Liver (tissue), 3 donors: ENCODE measurements around the gene MRPL10.

Experiments
- CTCF ChIP-seq: fragments of 150-350 bp; IDR thresholded peaks from 2 replicates; pipeline ENCODE4 v1.5.1; 2017; ENCODE audit warnings: improper control_type of control experiment, low read depth, low read length; ENCODE audit not compliant: missing input control
- FOXA2 ChIP-seq: IDR thresholded peaks from 2 replicates; pipeline ENCODE4 v1.6.1; 2016; ENCODE audit warnings: antibody characterized with exemption
- GABPA ChIP-seq, 2 donors: IDR thresholded peaks in 1 of 2; conservative IDR thresholded peaks in 1 of 2; 2 replicates each; pipeline ENCODE4 v1.6.1; 2016; ENCODE audit warnings: antibody characterized with exemption in 2 of 2, mild to moderate bottlenecking in 1 of 2, moderate library complexity in 1 of 2
- HNF4G ChIP-seq: IDR thresholded peaks from 2 replicates; pipeline ENCODE4 v1.6.1; 2016; ENCODE audit warnings: antibody characterized with exemption
- MAX ChIP-seq: IDR thresholded peaks from 2 replicates; pipeline ENCODE4 v1.6.1; 2016; ENCODE audit warnings: antibody characterized with exemption
- RAD21 ChIP-seq, 2 donors: IDR thresholded peaks; 2 replicates each; pipeline ENCODE4 v1.6.1; 2016; ENCODE audit warnings: antibody characterized with exemption in 2 of 2, mild to moderate bottlenecking in 2 of 2
- REST ChIP-seq: IDR thresholded peaks from 2 replicates; pipeline ENCODE4 v1.6.1; 2016; ENCODE audit warnings: antibody characterized with exemption, mild to moderate bottlenecking
- SP1 ChIP-seq: IDR thresholded peaks from 2 replicates; pipeline ENCODE4 v1.6.1; 2018; ENCODE audit warnings: antibody characterized with exemption, mild to moderate bottlenecking
- YY1 ChIP-seq: IDR thresholded peaks from 2 replicates; pipeline ENCODE4 v1.6.1; 2016; ENCODE audit warnings: antibody characterized with exemption, mild to moderate bottlenecking
- donor health status: healthy.
- donor health status: healthy.

- TF ChIP-seq CTCF = no peak
- no peak for TF ChIP-seq HNF4G
- TF ChIP-seq REST = no peak
- TF ChIP-seq SP1 = no peak
- no peak for TF ChIP-seq YY1
- TF ChIP-seq GABPA (IDR thresholded peaks at IDR 0.05 in 1 of 2, conservative IDR thresholded peaks at IDR 0.05 in 1 of 2) = no peak
- no peak for TF ChIP-seq RAD21 (IDR thresholded peaks at IDR 0.05)
- TF ChIP-seq MAX = no peak
- TF ChIP-seq FOXA2 = no peak
Observed at GRCh38 chr17:47830396-47831002, 842 bp downstream of the MRPL10 start.
